Activated B cell treated with CpG ODN at 0.5 μM for 24 hours (primary cell): ENCODE measurements around the gene EGFLAM. TPM values are rescaled to one million over a fixed set of nuclear protein-coding genes. Genes with fewer than 3 reads are reported as not detected.

ENCODE experiments used
- ATAC-seq: fragments of 200-7000 bp; cut with Tn5 transposase; one replicate; pipeline ENCODE4 v1.10.0; 2021; ENCODE audit warnings: low read depth, mild to moderate bottlenecking, moderate library complexity
- CTCF ChIA-PET: fragments of 350-600 bp; sonication (Branson Sonifier 250); formaldehyde crosslinking; loops from one replicate; lab custom pipeline; 2021; ENCODE audit warnings: antibody characterized with exemption; lab: Charles Lee
- POLR2A ChIA-PET: fragments of 350-600 bp; sonication (Branson Sonifier 250); formaldehyde crosslinking; loops from one replicate; lab custom pipeline; 2021; ENCODE audit warnings: antibody characterized with exemption; lab: Charles Lee
- DNase-seq: peaks from one replicate; pipeline ENCODE4 v3.0.0; 2022
- H3K27ac Mint-ChIP-seq: one replicate; pipeline ENCODE4 v1.8.0; 2020; ENCODE audit warnings: mixed read lengths
- H3K27me3 Mint-ChIP-seq: one replicate; pipeline ENCODE4 v1.8.0; 2021; ENCODE audit warnings: mixed read lengths
- H3K36me3 Mint-ChIP-seq: one replicate; pipeline ENCODE4 v1.8.0; 2021; ENCODE audit warnings: low read depth, mixed read lengths
- H3K4me1 Mint-ChIP-seq: one replicate; pipeline ENCODE4 v1.8.0; 2021; ENCODE audit warnings: mixed read lengths
- H3K4me3 Mint-ChIP-seq: one replicate; pipeline ENCODE4 v1.8.0; 2020; ENCODE audit warnings: mild to moderate bottlenecking, mixed read lengths
- H3K9me3 Mint-ChIP-seq: one replicate; pipeline ENCODE4 v1.8.0; 2020; ENCODE audit warnings: mixed read lengths
- CTCF ChIP-seq: fragments of 200-600 bp; IDR thresholded peaks from one replicate; pipeline ENCODE4 v1.8.0; 2022; ENCODE audit warnings: antibody characterized with exemption, mild to moderate bottlenecking
- intact Hi-C: fragments of 100-400 bp; cut with micrococcal nuclease; formaldehyde crosslinking; loops from one replicate; pipeline ENCODE4 v1.15.1; 2024
- total RNA-seq: library from RNA; stranded (reverse); gene quantifications from 2 replicates; pipeline ENCODE4 v1.2.3, GENCODE V29; 2022

The EGFLAM gene
- total RNA-seq, 1 donor from 2014 or later: not detected

- TF ChIP-seq CTCF: no peak
- no peaks in the 10 kb centered on the region for H3K36me3 Mint-ChIP-seq
- intact Hi-C loops: loop anchor here (5.0 kb wide), 1 partner anchor 95 kb away; no protein-coding TSS in a partner anchor
- ChIA-PET POLR2A (no interaction called here), CTCF (no interaction called here)
- no peaks in the 10 kb centered on the region for H3K9me3 Mint-ChIP-seq
- no peaks in the 10 kb centered on the region for H3K4me1 Mint-ChIP-seq
- no peak overlapping the region for H3K27ac Mint-ChIP-seq
- H3K27me3 Mint-ChIP-seq: peaks cover 69% of the 10 kb centered on the region
- DNase-seq (no peak), ATAC-seq (no peak)
- H3K4me3 Mint-ChIP-seq: no peak overlapping the region
Measured at GRCh38 chr5:38447056-38447455, 188.7 kb downstream of the EGFLAM start.

GRCh38 chr5:38447786-38448185 lies 189.4 kb downstream of the EGFLAM start:
- intact Hi-C loops: loop anchor here (5.0 kb wide), 1 partner anchor 95 kb away; no protein-coding TSS in a partner anchor
- Mint-ChIP-seq H3K4me3 (no peak overlapping the region), H3K27me3 (peaks cover 69% of the 10 kb centered on the region), H3K9me3 (no peaks in the 10 kb centered on the region), H3K27ac (no peak overlapping the region), H3K4me1 (peaks cover 3% of the 10 kb centered on the region), H3K36me3 (no peaks in the 10 kb centered on the region)
- ChIA-PET POLR2A (no interaction called here), CTCF (no interaction called here)
- ATAC-seq (no peak), DNase-seq (no peak)
- TF ChIP-seq CTCF: no peak

GRCh38 chr5:38448568-38449350 lies 190.4 kb downstream of the EGFLAM start:
- CTCF ChIA-PET: no interaction called here
- POLR2A ChIA-PET: no interaction called here
- peaks cover 66% of the 10 kb centered on the region for H3K27me3 Mint-ChIP-seq

GRCh38 chr5:38450627-38451026 lies 192.3 kb downstream of the EGFLAM start:
- Mint-ChIP-seq H3K36me3 (no peaks in the 10 kb centered on the region), H3K27ac (peak overlapping the region; percentile 47), H3K4me3 (no peak overlapping the region), H3K27me3 (peaks cover 63% of the 10 kb centered on the region), H3K4me1 (peaks cover 15% of the 10 kb centered on the region), H3K9me3 (peaks cover 9% of the 10 kb centered on the region)
- TF ChIP-seq CTCF: no peak
- ChIA-PET CTCF (interaction anchor here (2.6 kb wide), 1 partner anchor 9 kb away, joined by 11 read pairs; no protein-coding TSS in a partner anchor), POLR2A (no interaction called here)
- ATAC-seq: no peak
- intact Hi-C loops: no loop called here
- no peak for DNase-seq

More at GRCh38 chr5:38448568-38449350, 190.4 kb downstream of the EGFLAM start:
- no peak overlapping the region for H3K27ac Mint-ChIP-seq
- no peak for DNase-seq
- H3K4me3 Mint-ChIP-seq: no peak overlapping the region
- H3K36me3 Mint-ChIP-seq: no peaks in the 10 kb centered on the region
- intact Hi-C loops: loop anchor here (5.0 kb wide), 1 partner anchor 94 kb away; no protein-coding TSS in a partner anchor
- no peak for TF ChIP-seq CTCF
- peaks cover 7% of the 10 kb centered on the region for H3K9me3 Mint-ChIP-seq
- peaks cover 13% of the 10 kb centered on the region for H3K4me1 Mint-ChIP-seq
- no peak for ATAC-seq

GRCh38 chr5:38451074-38451725 lies 192.8 kb downstream of the EGFLAM start:
- H3K9me3 Mint-ChIP-seq: peaks cover 14% of the 10 kb centered on the region
- H3K27ac Mint-ChIP-seq: no peak overlapping the region
- H3K4me1 Mint-ChIP-seq: peaks cover 15% of the 10 kb centered on the region
- ATAC-seq (no peak), DNase-seq (no peak)
- ChIA-PET CTCF (interaction anchor here (2.6 kb wide), 1 partner anchor 10 kb away, joined by 11 read pairs; no protein-coding TSS in a partner anchor), POLR2A (no interaction called here)
- peaks cover 63% of the 10 kb centered on the region for H3K27me3 Mint-ChIP-seq
- H3K4me3 Mint-ChIP-seq: no peak overlapping the region
- intact Hi-C loops: no loop called here
- TF ChIP-seq CTCF: no peak
- no peaks in the 10 kb centered on the region for H3K36me3 Mint-ChIP-seq
